MM.1S (cell line): ENCODE data around the gene MTSS2.

Source experiments
- DNase-seq: peaks from one replicate; pipeline ENCODE4 v3.0.0-alpha.2; 2015
- H2AFZ ChIP-seq: fragments of 300-600 bp; sonication (generic); 2 replicates; pipeline ENCODE4 v1.6.0; 2016; ENCODE audit warnings: antibody characterized with exemption, low read length
- H3F3A ChIP-seq: fragments of 300-600 bp; sonication (generic); 2 replicates; pipeline ENCODE4 v1.6.1; 2016; ENCODE audit warnings: mild to moderate bottlenecking, antibody characterized with exemption, low read length, moderate library complexity, mixed read lengths; ENCODE audit not compliant: insufficient read depth
- H3K27ac ChIP-seq: fragments of 300-600 bp; sonication (generic); 2 replicates; pipeline ENCODE4 v1.5.1; 2016; ENCODE audit warnings: mild to moderate bottlenecking, low read length
- H3K27me3 ChIP-seq: fragments of 300-600 bp; sonication (generic); replicated peaks from 2 replicates; pipeline ENCODE4 v1.6.0; 2016; ENCODE audit warnings: low read length; ENCODE audit not compliant: insufficient read depth
- H3K36me3 ChIP-seq: fragments of 300-600 bp; sonication (generic); replicated peaks from 2 replicates; pipeline ENCODE4 v1.6.1; 2016; ENCODE audit warnings: mild to moderate bottlenecking, low read length, mixed read lengths; ENCODE audit not compliant: insufficient read depth
- H3K4me1 ChIP-seq: fragments of 300-600 bp; sonication (generic); 2 replicates; pipeline ENCODE4 v1.6.1; 2016; ENCODE audit warnings: low read length, mixed read lengths
- H3K4me2 ChIP-seq: fragments of 300-600 bp; sonication (generic); 2 replicates; pipeline ENCODE4 v1.6.0; 2016; ENCODE audit warnings: low read depth, low read length
- H3K4me3 ChIP-seq: fragments of 300-600 bp; sonication (generic); 2 replicates; pipeline ENCODE4 v1.5.1; 2016; ENCODE audit warnings: low read length, mixed read lengths
- H3K79me2 ChIP-seq: fragments of 300-600 bp; sonication (generic); 2 replicates; pipeline ENCODE4 v1.6.1; 2016; ENCODE audit warnings: mixed run types, low read length, mixed read lengths
- H3K9ac ChIP-seq: fragments of 300-600 bp; sonication (generic); 2 replicates; pipeline ENCODE4 v1.6.1; 2016; ENCODE audit warnings: low read length, mixed read lengths
- H3K9me2 ChIP-seq: fragments of 300-600 bp; sonication (generic); replicated peaks from 2 replicates; pipeline ENCODE4 v1.6.1; 2016; ENCODE audit warnings: mild to moderate bottlenecking, low read length, mixed read lengths; ENCODE audit not compliant: insufficient read depth
- H3K9me3 ChIP-seq: fragments of 300-600 bp; sonication (generic); replicated peaks from 2 replicates; pipeline ENCODE4 v1.6.1; 2016; ENCODE audit warnings: mild to moderate bottlenecking, low read length, mixed read lengths; ENCODE audit not compliant: insufficient read depth
- H4K20me1 ChIP-seq: fragments of 300-600 bp; sonication (generic); 2 replicates; pipeline ENCODE4 v1.6.1; 2016; ENCODE audit warnings: mild to moderate bottlenecking, low read length, moderate library complexity, mixed read lengths; ENCODE audit not compliant: insufficient read depth
- EZH2 ChIP-seq: fragments of 300-600 bp; sonication (generic); optimal IDR thresholded peaks from 2 replicates; pipeline ENCODE3; 2017; ENCODE audit warnings: low read depth, mild to moderate bottlenecking, antibody characterized with exemption, low read length, mixed read lengths
- EZH2phosphoT487 ChIP-seq: fragments of 300-600 bp; sonication (generic); IDR thresholded peaks from 2 replicates; pipeline ENCODE4 v1.6.1; 2018; ENCODE audit warnings: antibody characterized with exemption, low read length
- TF ChIP-seq, protein P1 (sequence below): fragments of 300-600 bp; sonication (generic); IDR thresholded peaks from 2 replicates; pipeline ENCODE4 v1.5.1; 2016; ENCODE audit warnings: antibody characterized with exemption, low read length, mixed read lengths

MTSS2 gene

DNA sequence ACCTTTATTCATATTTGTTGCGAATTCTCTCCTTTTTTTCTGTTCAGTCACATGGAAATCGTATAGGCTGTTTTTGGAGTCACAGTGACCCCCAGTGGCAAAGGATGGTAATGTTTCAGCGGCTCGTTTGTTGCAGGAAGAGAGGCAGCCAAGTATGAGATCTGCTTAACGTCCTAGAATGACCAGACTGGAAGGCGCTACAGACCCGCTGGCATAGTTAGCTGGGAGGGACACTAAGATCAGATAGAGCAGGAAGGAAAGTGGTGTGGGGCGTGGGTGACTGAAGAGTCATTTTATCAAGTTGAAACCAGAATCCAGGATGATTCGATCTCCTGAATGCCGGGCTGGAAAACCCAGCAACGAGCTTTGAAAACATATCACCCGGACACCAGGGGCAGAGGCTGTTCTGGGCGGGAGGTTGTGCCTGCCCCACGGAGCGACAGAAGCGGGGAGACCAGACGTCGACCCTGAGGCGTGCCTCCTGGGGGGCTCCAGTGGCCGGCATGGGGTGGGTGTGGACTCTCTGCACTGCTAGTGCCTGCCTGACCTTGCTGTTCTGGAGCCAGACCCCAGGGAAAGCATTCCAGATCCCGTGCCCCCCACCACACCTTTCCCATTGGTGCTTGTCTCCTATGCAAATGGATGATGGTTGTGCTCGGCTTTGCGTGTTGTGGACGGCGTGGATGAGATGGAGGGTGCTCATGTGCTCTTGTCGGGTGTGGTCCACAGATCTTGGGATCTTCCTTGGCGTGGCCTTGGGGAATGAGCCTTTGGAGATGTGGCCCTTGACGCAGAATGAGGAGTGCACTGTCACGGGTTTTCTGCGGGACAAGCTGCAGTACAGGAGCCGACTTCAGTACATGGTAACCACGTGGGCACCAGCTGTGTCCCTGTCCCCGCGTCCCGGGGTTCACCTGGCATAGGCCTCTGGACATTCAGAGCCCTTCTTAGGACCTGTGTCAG lies 31.8 kb downstream of the MTSS2 start:
- peak overlapping the region; percentile 32; the same call in 1 of the 2 replicates for H3K9ac ChIP-seq

DNA sequence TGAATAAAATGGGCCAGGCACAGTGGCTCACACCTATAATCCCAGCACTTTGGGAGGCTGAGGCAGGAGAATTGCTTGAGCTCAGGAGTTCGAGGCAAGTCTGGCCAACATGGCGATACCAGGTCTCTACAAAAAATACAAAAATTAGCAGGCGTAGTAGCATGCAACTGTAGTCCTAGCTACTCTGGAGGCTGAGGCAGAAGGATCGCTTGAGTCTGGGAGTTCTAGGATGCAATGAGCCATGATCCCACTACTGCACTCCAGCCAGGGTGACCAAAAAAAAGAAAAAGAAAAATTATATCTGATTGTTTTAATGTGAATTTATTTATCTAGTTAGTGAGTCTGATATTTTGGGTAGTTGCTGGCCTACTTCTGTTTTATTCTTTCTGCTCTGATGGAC lies 32.4 kb downstream of the MTSS2 start:
- no peak overlapping the region for H3K27ac ChIP-seq
- H3K9ac ChIP-seq: no peak overlapping the region
- H3K9me3 ChIP-seq: no peaks in the 10 kb centered on the region
- H3F3A ChIP-seq: no peaks in the 10 kb centered on the region
- no peaks in the 10 kb centered on the region for H3K27me3 ChIP-seq
- no peak overlapping the region; the same call in 1 of the 2 replicates for H3K4me2 ChIP-seq
- H3K4me1 ChIP-seq: no peaks in the 10 kb centered on the region
- H2AFZ ChIP-seq: no peak overlapping the region
- no peaks in the 10 kb centered on the region for H4K20me1 ChIP-seq
- no peak overlapping the region for H3K4me3 ChIP-seq
- DNase-seq: no peak
- H3K79me2 ChIP-seq: no peaks in the 10 kb centered on the region
- H3K9me2 ChIP-seq: no peaks in the 10 kb centered on the region
- H3K36me3 ChIP-seq: no peaks in the 10 kb centered on the region
- TF ChIP-seq EZH2phosphoT487: no peak
- TF ChIP-seq EZH2: no peak
- TF ChIP-seq, protein P1, sequence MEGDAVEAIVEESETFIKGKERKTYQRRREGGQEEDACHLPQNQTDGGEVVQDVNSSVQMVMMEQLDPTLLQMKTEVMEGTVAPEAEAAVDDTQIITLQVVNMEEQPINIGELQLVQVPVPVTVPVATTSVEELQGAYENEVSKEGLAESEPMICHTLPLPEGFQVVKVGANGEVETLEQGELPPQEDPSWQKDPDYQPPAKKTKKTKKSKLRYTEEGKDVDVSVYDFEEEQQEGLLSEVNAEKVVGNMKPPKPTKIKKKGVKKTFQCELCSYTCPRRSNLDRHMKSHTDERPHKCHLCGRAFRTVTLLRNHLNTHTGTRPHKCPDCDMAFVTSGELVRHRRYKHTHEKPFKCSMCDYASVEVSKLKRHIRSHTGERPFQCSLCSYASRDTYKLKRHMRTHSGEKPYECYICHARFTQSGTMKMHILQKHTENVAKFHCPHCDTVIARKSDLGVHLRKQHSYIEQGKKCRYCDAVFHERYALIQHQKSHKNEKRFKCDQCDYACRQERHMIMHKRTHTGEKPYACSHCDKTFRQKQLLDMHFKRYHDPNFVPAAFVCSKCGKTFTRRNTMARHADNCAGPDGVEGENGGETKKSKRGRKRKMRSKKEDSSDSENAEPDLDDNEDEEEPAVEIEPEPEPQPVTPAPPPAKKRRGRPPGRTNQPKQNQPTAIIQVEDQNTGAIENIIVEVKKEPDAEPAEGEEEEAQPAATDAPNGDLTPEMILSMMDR: no peak

More for the DNA sequence above, 31.8 kb downstream of the MTSS2 start:
- TF ChIP-seq, protein P1: peak; percentile 91
- TF ChIP-seq EZH2phosphoT487: no peak
- H2AFZ ChIP-seq: peak overlapping the region; percentile 76
- no peaks in the 10 kb centered on the region for H3K9me2 ChIP-seq
- H3K4me3 ChIP-seq: peak overlapping the region; percentile 48
- H4K20me1 ChIP-seq: no peaks in the 10 kb centered on the region
- no peaks in the 10 kb centered on the region for H3K4me1 ChIP-seq
- H3K4me2 ChIP-seq: peak overlapping the region; percentile 76
- DNase-seq: peak; percentile 72
- no peaks in the 10 kb centered on the region for H3F3A ChIP-seq
- no peaks in the 10 kb centered on the region for H3K27me3 ChIP-seq
- no peaks in the 10 kb centered on the region for H3K36me3 ChIP-seq
- H3K9me3 ChIP-seq: no peaks in the 10 kb centered on the region
- H3K79me2 ChIP-seq: no peaks in the 10 kb centered on the region
- H3K27ac ChIP-seq: no peak overlapping the region

DNA sequence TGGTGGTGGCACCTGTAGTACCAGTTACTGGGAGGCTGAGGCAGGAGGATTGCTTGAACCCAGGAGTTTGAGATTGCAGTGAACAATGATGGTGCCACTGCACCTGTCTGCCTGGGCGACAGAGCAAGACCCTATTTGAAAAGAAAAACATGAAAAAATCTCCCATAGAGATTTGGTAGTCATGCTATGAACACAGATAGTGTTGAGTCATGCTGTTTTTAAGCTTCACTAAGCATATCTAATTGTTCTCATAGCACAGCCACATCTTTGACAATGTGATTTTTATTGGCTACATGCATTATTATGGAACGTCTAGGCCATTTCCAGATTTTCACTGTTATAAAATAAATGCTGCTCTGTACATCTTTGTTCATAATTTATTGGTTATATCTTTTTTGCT lies 33.5 kb downstream of the MTSS2 start:
- Histone ChIP-seq H3K79me2 (no peaks in the 10 kb centered on the region), H3K4me1 (no peaks in the 10 kb centered on the region), H3K9me3 (no peaks in the 10 kb centered on the region), H3K9ac (no peak overlapping the region), H3F3A (no peaks in the 10 kb centered on the region), H3K27ac (no peak overlapping the region), H3K4me3 (no peak overlapping the region), H3K4me2 (no peak overlapping the region), H3K27me3 (no peaks in the 10 kb centered on the region), H3K9me2 (no peaks in the 10 kb centered on the region), H3K36me3 (no peaks in the 10 kb centered on the region), H2AFZ (no peak overlapping the region), H4K20me1 (no peaks in the 10 kb centered on the region)
- TF ChIP-seq, protein P1: no peak
- TF ChIP-seq EZH2phosphoT487 (no peak), EZH2 (no peak)
- DNase-seq: no peak
